WTC11 (cell line): ENCODE data around the gene CATSPERZ. TPM values are rescaled to one million over a fixed set of nuclear protein-coding genes. Genes with fewer than 3 reads are reported as not detected.
A peak's percentile ranks its signal among the peaks of the same experiment; 100 is the strongest.
"Not testable (repeated sequence)": the region's sequence is repeated elsewhere in the genome, so short reads cannot be mapped to it uniquely, and the experiment has no call there.

Experiments
- ATAC-seq: fragments of 200-7000 bp; cut with Tn5 transposase; 2 replicates; pipeline ENCODE4 v1.10.0; 2021; ENCODE audit warnings: mild to moderate bottlenecking, moderate library complexity
- CTCF ChIA-PET: fragments of 300-600 bp; sonication (Branson Sonifier 250); formaldehyde crosslinking; loops from one replicate; lab custom pipeline; 2021; ENCODE audit warnings: antibody characterized with exemption; lab: Charles Lee
- POLR2A ChIA-PET: fragments of 350-600 bp; sonication (Branson Sonifier 250); formaldehyde crosslinking; loops from one replicate; lab custom pipeline; 2021; ENCODE audit warnings: antibody characterized with exemption; lab: Charles Lee
- DNase-seq: peaks from one replicate; pipeline ENCODE4 v3.0.0; 2021; ENCODE audit warnings: low spot score
- H3K27ac Mint-ChIP-seq: 2 replicates; pipeline ENCODE4 v1.8.0; 2021; ENCODE audit warnings: mixed read lengths
- H3K27me3 Mint-ChIP-seq: 2 replicates; pipeline ENCODE4 v1.8.0; 2021; ENCODE audit warnings: low read depth, mild to moderate bottlenecking, moderate library complexity, mixed read lengths
- H3K36me3 Mint-ChIP-seq: 2 replicates; pipeline ENCODE4 v1.8.0; 2021; ENCODE audit warnings: mixed read lengths
- H3K4me1 Mint-ChIP-seq: 2 replicates; pipeline ENCODE4 v1.8.0; 2022; ENCODE audit warnings: mixed read lengths
- H3K4me3 Mint-ChIP-seq: 2 replicates; pipeline ENCODE4 v1.8.0; 2021; ENCODE audit warnings: mild to moderate bottlenecking, moderate library complexity, mixed read lengths
- H3K9me3 Mint-ChIP-seq: 2 replicates; pipeline ENCODE4 v1.8.0; 2021; ENCODE audit warnings: mixed read lengths
- ELF4 ChIP-seq: sonication (generic); formaldehyde crosslinking; IDR thresholded peaks from 2 replicates; pipeline ENCODE4 v1.8.1; 2022; ENCODE audit warnings: low read depth, mild to moderate bottlenecking, moderate library complexity, missing genetic modification reagents
- KAT7 ChIP-seq: sonication (generic); formaldehyde crosslinking; IDR thresholded peaks from 2 replicates; pipeline ENCODE4 v1.8.1; 2023; ENCODE audit warnings: missing genetic modification reagents, mild to moderate bottlenecking, borderline replicate concordance
- MYBL2 ChIP-seq: sonication (generic); formaldehyde crosslinking; IDR thresholded peaks from 2 replicates; pipeline ENCODE4 v1.8.1; 2023; ENCODE audit warnings: mild to moderate bottlenecking, moderate library complexity, missing genetic modification reagents
- NR3C1 ChIP-seq: sonication (generic); formaldehyde crosslinking; conservative IDR thresholded peaks from 2 replicates; pipeline ENCODE4 v1.8.1; 2023; ENCODE audit warnings: low read depth, mild to moderate bottlenecking, missing genetic modification reagents
- SMAD4 ChIP-seq: sonication (generic); formaldehyde crosslinking; IDR thresholded peaks from 2 replicates; pipeline ENCODE4 v1.8.0; 2022; ENCODE audit warnings: mild to moderate bottlenecking, missing genetic modification reagents
- TEAD1 ChIP-seq: sonication (generic); formaldehyde crosslinking; IDR thresholded peaks from 2 replicates; pipeline ENCODE4 v1.8.0; 2022; ENCODE audit warnings: mild to moderate bottlenecking, missing genetic modification reagents
- ZNF416 ChIP-seq: fragments of 250-450 bp; sonication (Bioruptor Pico); IDR thresholded peaks from 2 replicates; pipeline ENCODE4 v1.9.0; 2021; ENCODE audit warnings: mild to moderate bottlenecking, inconsistent platforms
- total RNA-seq: library from RNA; stranded (reverse); gene quantifications from 3 replicates; pipeline ENCODE4 v1.2.3, GENCODE V29; 2021
- TF ChIP-seq, protein P1 (sequence below): sonication (generic); formaldehyde crosslinking; IDR thresholded peaks from 2 replicates; pipeline ENCODE4 v1.8.0; 2022; ENCODE audit warnings: missing genetic modification reagents
- TF ChIP-seq, protein P2 (sequence below): sonication (generic); formaldehyde crosslinking; IDR thresholded peaks from 2 replicates; pipeline ENCODE4 v1.8.1; 2023; ENCODE audit warnings: mild to moderate bottlenecking, missing genetic modification reagents
- TF ChIP-seq, protein P3 (sequence below): sonication (generic); formaldehyde crosslinking; IDR thresholded peaks from 2 replicates; pipeline ENCODE4 v1.8.1; 2022; ENCODE audit warnings: mild to moderate bottlenecking, missing genetic modification reagents, moderate library complexity, borderline replicate concordance
- TF ChIP-seq, protein P4 (sequence below): fragments of 250-450 bp; sonication (Bioruptor Pico); IDR thresholded peaks from 2 replicates; pipeline ENCODE4 v1.9.0; 2021; ENCODE audit warnings: moderate library complexity, mild to moderate bottlenecking, inconsistent platforms, borderline replicate concordance
- TF ChIP-seq, protein P5 (sequence below): fragments of 250-450 bp; sonication (Bioruptor Pico); conservative IDR thresholded peaks from 2 replicates; pipeline ENCODE4 v1.9.0; 2021; ENCODE audit warnings: mild to moderate bottlenecking
- TF ChIP-seq, protein P6 (sequence below): sonication (generic); formaldehyde crosslinking; IDR thresholded peaks from 2 replicates; pipeline ENCODE4 v1.8.0; 2022; ENCODE audit warnings: mild to moderate bottlenecking, missing genetic modification reagents

Gene CATSPERZ
- total RNA-seq, 1 experiment from 2014 or later: 2.5 TPM

- Mint-ChIP-seq H3K36me3 (peaks cover 5% of the 10 kb centered on the region), H3K4me3 (peak overlapping the region; percentile 90), H3K27ac (peak overlapping the region; percentile 77), H3K27me3 (peaks cover 5% of the 10 kb centered on the region), H3K4me1 (peaks cover 14% of the 10 kb centered on the region), H3K9me3 (no peaks in the 10 kb centered on the region)
- TF ChIP-seq, protein P1, sequence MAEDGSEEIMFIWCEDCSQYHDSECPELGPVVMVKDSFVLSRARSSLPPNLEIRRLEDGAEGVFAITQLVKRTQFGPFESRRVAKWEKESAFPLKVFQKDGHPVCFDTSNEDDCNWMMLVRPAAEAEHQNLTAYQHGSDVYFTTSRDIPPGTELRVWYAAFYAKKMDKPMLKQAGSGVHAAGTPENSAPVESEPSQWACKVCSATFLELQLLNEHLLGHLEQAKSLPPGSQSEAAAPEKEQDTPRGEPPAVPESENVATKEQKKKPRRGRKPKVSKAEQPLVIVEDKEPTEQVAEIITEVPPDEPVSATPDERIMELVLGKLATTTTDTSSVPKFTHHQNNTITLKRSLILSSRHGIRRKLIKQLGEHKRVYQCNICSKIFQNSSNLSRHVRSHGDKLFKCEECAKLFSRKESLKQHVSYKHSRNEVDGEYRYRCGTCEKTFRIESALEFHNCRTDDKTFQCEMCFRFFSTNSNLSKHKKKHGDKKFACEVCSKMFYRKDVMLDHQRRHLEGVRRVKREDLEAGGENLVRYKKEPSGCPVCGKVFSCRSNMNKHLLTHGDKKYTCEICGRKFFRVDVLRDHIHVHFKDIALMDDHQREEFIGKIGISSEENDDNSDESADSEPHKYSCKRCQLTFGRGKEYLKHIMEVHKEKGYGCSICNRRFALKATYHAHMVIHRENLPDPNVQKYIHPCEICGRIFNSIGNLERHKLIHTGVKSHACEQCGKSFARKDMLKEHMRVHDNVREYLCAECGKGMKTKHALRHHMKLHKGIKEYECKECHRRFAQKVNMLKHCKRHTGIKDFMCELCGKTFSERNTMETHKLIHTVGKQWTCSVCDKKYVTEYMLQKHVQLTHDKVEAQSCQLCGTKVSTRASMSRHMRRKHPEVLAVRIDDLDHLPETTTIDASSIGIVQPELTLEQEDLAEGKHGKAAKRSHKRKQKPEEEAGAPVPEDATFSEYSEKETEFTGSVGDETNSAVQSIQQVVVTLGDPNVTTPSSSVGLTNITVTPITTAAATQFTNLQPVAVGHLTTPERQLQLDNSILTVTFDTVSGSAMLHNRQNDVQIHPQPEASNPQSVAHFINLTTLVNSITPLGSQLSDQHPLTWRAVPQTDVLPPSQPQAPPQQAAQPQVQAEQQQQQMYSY (CRISPR knock-in tag): no peak
- TF ChIP-seq NR3C1 (CRISPR knock-in tag) (no peak), SMAD4 (no peak), KAT7 (CRISPR knock-in tag) (no peak)
- TF ChIP-seq, protein P2, sequence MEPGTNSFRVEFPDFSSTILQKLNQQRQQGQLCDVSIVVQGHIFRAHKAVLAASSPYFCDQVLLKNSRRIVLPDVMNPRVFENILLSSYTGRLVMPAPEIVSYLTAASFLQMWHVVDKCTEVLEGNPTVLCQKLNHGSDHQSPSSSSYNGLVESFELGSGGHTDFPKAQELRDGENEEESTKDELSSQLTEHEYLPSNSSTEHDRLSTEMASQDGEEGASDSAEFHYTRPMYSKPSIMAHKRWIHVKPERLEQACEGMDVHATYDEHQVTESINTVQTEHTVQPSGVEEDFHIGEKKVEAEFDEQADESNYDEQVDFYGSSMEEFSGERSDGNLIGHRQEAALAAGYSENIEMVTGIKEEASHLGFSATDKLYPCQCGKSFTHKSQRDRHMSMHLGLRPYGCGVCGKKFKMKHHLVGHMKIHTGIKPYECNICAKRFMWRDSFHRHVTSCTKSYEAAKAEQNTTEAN (CRISPR knock-in tag): 0 out of 2 replicates have a peak, but pooled peaks have one; percentile 25
- no peak for ATAC-seq
- no peak for DNase-seq
- CTCF ChIA-PET: interaction anchor here (1.2 to 1.9 kb wide), 3 partner anchors 36 to 50 kb away, joined by 3 to 5 read pairs (median 4); no protein-coding TSS in a partner anchor
- POLR2A ChIA-PET: no interaction called here
Measured at GRCh38 chr11:64306563-64306875, 6.4 kb downstream of the CATSPERZ start.

DNA sequence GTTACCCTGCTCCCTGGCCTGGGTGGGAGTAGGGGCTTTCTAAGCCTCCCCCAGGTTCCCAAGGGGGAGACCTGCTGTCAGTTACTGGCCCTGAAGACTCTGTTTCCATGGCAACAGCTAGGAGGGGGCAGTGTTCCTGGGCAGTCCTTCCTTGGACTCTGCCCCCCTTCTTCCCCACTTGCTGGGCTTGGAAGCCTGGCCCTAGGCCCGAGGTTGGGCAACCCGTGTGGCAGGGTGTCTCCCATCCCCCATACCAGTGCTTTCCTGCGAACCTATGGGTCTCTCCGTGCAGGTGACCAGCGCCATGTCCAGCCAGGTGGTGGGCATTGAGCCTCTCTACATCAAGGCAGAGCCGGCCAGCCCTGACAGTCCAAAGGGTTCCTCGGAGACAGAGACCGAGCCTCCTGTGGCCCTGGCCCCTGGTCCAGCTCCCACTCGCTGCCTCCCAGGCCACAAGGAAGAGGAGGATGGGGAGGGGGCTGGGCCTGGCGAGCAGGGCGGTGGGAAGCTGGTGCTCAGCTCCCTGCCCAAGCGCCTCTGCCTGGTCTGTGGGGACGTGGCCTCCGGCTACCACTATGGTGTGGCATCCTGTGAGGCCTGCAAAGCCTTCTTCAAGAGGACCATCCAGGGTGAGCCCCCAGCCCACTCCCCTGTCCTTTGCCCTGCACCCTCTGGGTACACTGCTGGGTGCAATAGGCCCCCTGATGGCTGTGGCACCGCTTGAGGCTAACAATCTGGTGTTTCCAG is 6.9 kb downstream of the CATSPERZ start:
- POLR2A ChIA-PET: no interaction called here
- H3K27me3 Mint-ChIP-seq: peaks cover under 1% of the 10 kb centered on the region
- H3K9me3 Mint-ChIP-seq: no peaks in the 10 kb centered on the region
- peak overlapping the region; percentile 90 for H3K4me3 Mint-ChIP-seq
- TF ChIP-seq TEAD1: no peak
- no peak for TF ChIP-seq MYBL2 (CRISPR knock-in tag)
- TF ChIP-seq, protein P3, sequence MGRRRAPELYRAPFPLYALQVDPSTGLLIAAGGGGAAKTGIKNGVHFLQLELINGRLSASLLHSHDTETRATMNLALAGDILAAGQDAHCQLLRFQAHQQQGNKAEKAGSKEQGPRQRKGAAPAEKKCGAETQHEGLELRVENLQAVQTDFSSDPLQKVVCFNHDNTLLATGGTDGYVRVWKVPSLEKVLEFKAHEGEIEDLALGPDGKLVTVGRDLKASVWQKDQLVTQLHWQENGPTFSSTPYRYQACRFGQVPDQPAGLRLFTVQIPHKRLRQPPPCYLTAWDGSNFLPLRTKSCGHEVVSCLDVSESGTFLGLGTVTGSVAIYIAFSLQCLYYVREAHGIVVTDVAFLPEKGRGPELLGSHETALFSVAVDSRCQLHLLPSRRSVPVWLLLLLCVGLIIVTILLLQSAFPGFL (CRISPR knock-in tag): no peak
- TF ChIP-seq, protein P4, sequence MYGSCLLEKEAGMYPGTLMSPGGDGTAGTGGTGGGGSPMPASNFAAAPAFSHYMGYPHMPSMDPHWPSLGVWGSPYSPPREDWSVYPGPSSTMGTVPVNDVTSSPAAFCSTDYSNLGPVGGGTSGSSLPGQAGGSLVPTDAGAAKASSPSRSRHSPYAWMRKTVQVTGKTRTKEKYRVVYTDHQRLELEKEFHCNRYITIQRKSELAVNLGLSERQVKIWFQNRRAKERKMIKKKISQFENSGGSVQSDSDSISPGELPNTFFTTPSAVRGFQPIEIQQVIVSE: no peak
- no peak for TF ChIP-seq ELF4 (CRISPR knock-in tag)
- no peak for TF ChIP-seq ZNF416 (CRISPR knock-in tag)
- TF ChIP-seq, protein P5, sequence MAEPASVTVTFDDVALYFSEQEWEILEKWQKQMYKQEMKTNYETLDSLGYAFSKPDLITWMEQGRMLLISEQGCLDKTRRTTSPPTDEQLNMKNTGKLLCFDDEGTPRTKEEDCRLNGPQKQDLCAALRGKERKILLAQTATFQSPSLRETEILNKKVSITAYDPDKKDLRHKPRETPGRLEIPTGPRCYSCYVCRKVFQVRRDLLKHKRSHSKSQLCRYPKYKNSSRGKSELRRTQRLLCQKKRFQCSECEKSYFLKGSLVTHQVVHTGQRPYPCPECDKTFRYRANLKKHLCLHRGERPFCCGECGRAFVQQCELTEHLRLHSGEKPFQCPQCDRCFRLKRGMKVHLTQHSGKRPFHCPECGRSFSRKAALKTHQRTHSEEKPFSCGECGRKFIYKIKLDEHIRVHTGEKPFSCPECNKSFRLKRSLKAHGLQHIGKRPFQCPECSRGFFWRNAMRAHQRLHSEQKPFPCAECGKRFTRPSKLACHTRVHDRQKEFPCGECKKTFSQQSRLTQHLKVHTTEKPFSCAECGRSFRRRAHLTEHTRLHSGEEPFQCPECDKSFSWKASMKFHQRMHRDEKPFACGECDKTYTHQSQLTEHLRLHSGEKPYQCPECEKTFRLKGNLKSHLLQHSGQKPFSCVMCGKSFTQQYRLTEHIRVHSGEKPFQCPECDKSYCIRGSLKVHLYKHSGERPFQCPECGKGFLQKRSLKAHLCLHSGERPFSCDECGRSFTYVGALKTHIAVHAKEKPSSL (CRISPR knock-in tag): no peak
- TF ChIP-seq, protein P6, sequence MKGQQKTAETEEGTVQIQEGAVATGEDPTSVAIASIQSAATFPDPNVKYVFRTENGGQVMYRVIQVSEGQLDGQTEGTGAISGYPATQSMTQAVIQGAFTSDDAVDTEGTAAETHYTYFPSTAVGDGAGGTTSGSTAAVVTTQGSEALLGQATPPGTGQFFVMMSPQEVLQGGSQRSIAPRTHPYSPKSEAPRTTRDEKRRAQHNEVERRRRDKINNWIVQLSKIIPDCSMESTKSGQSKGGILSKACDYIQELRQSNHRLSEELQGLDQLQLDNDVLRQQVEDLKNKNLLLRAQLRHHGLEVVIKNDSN (CRISPR knock-in tag): no peak
- H3K36me3 Mint-ChIP-seq: peaks cover 5% of the 10 kb centered on the region
- CTCF ChIA-PET: interaction anchor here (0.5 to 1.9 kb wide), 4 partner anchors 36 to 1846 kb away, joined by 3 to 5 read pairs (median 4); no protein-coding TSS in a partner anchor
- ATAC-seq: no peak
- H3K27ac Mint-ChIP-seq: no peak overlapping the region; the same call in 1 of the 2 replicates
- DNase-seq: no peak
- H3K4me1 Mint-ChIP-seq: peaks cover 14% of the 10 kb centered on the region

GRCh38 chr11:64307795-64308194 is 7.6 kb downstream of the CATSPERZ start:
- H3K4me3 Mint-ChIP-seq: peak overlapping the region; percentile 20; the same call in 1 of the 2 replicates
- CTCF ChIA-PET: interaction anchor here (1.4 to 1.9 kb wide), 2 partner anchors 35 to 47 kb away, joined by 4 to 5 read pairs; no protein-coding TSS in a partner anchor
- H3K27me3 Mint-ChIP-seq, DNase-seq, ATAC-seq, H3K9me3 Mint-ChIP-seq, POLR2A ChIA-PET, H3K36me3 Mint-ChIP-seq: not testable (repeated sequence)
- H3K4me1 Mint-ChIP-seq: peaks cover 14% of the 10 kb centered on the region
- H3K27ac Mint-ChIP-seq: peak overlapping the region; percentile 19
